NCI-H748 treated with DMSO at 0.1 percent for 48 hours (cell line): ENCODE measurements around the gene ADAMTS2.
"Not testable (repeated sequence)": the region's sequence is repeated elsewhere in the genome, so short reads cannot be mapped to it uniquely, and the experiment has no call there.

Experiments
- DNase-seq: peaks from one replicate; lab custom pipeline; 2025; lab: John Stamatoyannopoulos, UW

ADAMTS2 gene

GRCh38 chr5:179217356-179217755 is 127.9 kb downstream of the ADAMTS2 start:
- no peak for DNase-seq

GRCh38 chr5:179216381-179216780 is 128.9 kb downstream of the ADAMTS2 start:
- not testable (repeated sequence) for DNase-seq

- DNase-seq = no peak
These were observed 129.7 kb downstream of the ADAMTS2 start for GRCh38 chr5:179215576-179215975.

DNA sequence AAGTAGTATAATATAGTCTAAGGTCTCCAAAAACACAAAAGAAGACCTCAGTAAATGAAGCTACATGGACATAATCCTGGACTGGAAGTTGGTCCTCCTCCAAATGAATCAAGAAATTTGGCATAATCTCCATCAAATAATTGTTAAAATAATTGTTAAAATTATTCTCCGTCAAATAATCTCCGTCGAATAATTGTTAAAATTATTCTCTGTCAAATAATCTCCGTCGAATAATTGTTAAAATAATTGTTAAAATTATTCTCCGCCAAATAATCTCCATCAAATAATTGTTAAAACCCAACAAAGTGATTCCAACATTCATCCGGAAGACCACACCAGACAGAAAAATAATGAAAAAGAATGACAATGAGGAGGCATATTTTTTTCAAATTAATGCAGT is 130.6 kb downstream of the ADAMTS2 start:
- no peak for DNase-seq

DNA sequence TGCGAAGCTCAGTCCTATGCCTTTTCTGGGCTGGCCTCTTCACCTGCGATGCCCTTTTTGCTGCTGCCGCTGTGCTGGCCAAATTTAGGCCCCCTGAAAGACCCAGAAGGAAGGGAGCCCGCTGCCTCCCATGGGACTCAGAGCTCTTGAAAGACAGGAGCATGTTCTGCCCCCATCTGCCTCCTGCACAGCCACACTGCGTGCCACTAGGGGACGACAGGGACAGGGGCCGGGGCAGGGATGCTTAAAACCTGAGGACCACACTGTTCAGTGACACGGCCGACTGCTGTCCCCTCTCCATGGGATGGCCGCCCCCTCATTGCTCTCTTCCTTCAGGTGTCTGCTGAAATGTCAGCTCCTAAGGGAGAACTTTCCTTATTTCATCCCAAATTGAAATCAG is 132.4 kb downstream of the ADAMTS2 start:
- no peak for DNase-seq

DNA sequence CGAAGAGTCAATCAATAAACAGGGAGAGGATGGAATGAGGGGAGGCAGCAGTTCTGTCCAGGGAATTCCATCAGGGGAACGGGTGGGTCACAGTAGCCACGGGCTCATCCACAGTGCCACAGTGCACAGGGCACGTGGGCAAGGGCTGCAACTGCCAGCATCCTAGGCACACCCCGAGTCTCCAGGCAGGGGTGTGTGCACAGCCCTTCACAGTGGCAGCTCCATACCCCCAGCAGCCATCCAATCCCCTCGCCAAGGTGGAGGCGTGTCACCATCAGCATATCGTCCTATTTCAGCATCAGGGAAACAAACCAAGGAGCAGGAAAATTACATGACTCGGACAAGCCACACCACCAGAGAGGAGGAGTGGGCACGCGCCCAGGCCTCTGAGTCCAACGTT is 133.6 kb downstream of the ADAMTS2 start:
- DNase-seq = no peak

- DNase-seq = no peak
These were observed 134.2 kb downstream of the ADAMTS2 start for GRCh38 chr5:179211068-179211467.

- DNase-seq = no peak
These were observed 134.8 kb downstream of the ADAMTS2 start for GRCh38 chr5:179210478-179210877.

DNA sequence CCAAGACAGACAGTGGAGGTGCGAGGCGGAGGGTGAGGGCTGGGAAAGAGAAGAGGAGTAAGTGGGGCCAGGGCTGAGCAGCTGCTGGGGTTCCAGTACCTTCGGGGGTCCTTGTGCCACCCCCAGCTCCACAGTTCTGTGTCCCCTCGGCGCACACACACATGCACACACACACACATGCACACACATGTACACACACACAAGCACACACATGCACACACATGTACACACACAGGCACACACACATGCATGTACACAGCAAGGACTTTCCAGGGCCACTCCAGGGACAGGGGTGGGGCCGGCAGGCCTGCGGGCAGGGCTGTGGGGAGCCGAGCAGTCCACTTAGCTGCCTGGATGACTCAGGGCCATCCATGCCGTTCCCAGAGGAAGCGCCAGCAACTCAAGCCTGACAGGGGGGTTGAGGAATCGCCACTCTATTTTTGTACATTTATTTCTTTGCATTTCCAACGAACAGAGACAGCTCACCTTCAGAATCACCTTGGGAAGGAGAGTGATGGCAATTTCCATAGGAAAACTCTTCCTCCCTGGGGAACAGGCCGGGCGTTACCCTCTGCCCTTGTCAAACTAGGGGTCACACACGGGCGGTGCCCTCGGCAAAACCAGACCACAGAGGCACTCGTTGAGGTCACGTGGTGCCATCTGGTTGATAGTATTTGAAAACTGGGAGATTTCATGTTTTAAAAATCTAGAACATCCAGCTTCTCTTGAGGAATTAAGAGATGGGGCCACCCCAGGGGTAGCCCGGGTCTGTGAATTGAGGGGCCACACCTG is 135.7 kb downstream of the ADAMTS2 start:
- DNase-seq = no peak

GRCh38 chr5:179208706-179209358 is 136.4 kb downstream of the ADAMTS2 start:
- DNase-seq = no peak

DNA sequence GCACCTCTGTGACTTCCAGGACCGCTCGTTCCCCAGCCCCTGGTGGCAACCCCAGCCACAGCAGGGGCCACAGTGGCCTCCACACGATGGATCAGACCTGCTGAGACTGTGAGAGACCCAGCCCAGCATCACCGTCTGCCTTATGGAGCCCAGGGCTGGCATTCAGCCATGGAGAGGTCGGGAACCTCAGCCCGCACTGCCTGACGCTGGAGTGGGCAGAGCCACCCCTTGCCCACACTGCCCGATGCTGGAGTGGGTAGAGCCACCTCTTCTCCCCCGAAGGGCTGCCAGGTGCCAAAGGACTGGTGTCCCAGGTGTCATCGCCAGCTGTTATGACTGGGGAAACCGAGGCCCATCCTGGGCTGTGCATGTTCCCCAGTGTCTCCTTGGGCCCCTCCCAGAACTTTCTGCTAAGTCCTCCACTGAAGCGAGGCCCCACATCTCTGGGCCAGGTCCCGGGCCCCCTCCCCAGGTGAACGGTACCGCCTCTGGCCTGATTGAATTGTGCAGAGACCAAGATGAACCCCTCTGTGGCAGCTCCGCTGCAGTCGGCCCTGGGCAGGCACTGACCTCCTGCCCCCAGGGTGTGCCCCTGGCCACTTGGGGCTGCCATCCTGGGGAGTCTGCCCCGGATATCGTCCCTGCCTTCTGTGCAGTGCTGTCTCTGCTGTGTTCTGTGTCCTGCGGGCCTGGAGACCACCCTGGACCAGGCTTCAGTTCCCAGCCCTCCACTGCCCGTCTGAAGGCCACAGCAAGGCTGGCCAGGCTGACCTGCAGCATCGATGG is 137.1 kb downstream of the ADAMTS2 start:
- no peak for DNase-seq

DNA sequence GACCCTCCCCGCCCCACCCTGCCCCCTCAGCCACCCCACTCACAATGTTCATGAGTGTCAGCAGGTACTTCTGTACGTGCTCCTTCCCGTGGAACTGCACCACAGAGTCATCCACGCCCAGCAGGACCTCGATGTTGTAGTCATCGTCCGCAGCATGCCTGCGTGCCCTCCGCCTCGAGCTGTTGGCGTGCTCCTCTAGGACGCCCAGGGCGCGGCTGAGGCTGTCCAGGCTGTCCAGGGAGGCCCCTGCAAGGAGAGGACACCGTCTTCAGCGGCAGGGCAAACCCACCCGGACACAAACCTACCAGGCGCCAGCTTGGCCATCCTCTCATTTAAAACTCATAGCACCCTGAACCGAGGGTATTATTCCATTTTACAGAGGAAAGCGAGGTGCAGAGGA is 137.8 kb downstream of the ADAMTS2 start:
- no peak for DNase-seq

DNA sequence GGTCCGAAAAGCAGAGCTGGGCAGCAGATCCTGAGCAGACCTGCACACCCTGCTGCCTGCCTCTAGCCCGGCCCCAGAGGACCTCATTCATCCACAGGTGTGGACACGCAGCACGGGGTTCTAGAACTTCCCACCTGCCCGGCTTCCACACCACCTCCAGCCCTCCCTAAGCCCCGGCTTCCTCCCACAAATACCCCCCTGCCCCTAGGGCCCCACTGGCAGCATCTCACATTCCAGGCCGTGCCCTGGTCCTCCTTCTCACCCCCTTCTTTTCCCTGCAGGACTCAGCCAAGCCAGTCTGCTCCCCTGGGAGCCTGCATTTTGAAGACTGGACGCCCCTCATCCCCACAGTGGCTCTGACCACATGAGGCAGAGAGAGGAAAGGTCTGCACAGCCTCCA is 138.9 kb downstream of the ADAMTS2 start:
- DNase-seq = no peak

DNA sequence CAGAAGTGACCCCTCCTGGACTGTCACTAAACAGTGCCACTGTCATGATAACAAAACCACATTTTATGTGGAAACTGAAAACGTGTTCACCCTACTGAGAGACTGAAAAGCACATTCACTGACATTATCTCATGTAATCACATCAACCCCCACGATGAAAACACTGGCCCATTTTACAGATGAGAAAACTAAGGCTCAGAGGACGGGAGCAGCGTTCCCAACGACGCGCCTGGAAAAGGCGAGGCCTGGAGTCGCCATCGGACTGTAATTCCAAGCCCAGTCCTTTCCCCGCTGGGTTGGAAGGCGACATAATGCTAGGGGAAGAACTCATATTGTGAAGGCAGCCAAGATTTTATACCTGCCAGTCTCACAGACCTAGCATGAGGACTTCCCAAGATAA is 140.0 kb downstream of the ADAMTS2 start:
- no peak for DNase-seq

- DNase-seq = no peak
These were observed 140.7 kb downstream of the ADAMTS2 start for GRCh38 chr5:179204572-179204971.

- DNase-seq = no peak
These were observed 142.0 kb downstream of the ADAMTS2 start for GRCh38 chr5:179203248-179203647.

DNA sequence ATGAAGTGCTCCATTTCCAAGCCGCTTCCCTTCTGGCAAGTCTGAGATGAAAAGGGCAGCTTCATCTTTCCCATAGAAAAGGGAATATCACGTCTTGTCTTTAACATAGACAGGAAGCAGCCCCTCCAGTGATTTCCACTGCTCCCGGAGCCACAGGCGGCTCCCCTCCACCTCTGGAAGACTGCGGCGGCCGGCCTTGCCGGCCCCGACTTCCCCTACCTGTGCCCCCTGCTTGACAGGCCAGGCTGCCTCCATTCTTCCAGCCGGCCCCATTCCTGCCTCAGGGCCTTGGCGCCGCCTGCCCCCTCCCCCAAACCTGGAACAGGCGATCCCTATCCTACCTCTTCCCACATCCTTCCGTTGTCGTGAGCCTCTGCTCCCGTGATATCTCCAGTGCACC is 143.3 kb downstream of the ADAMTS2 start:
- DNase-seq = no peak

DNA sequence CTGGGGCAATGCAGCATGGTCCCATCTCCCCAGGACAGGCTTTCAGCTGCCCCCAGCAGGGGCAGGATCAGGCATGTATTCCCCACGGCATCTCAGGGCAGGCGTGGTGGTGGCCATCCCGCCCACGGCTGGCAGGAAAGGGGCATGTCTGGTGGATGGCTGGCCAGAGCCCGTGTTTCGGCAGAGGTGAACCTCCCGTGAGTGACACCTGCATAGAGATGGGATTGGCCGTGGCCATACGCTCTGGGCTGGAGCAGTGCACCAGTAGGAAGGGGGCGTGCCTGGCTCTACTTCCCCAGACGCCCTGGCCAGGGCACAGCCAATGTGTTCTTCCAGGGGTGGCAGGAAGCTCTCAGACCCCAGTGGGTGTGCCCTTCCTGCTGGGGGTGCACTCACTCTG is 146.0 kb downstream of the ADAMTS2 start:
- DNase-seq = no peak

DNA sequence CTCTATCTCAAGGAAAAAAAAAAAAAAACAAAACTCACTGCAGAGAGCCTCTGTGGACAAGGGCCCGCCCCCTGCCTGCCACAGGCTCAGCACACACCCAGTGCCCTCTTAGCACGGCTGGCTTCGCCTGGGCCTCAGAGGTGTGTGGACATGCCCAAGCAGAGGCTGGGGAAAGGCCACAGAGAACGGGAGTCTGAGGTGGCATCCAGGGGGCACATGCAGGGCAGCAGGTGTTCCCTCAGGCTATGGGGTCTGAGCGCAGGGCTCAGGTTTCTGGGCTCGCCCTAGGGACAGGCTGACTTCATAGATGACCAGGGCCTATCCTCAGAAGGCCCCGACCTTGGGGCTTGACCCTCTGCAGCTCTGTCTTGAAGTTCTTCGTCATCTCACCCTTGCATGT is 146.4 kb downstream of the ADAMTS2 start:
- no peak for DNase-seq

- no peak for DNase-seq
These were observed 148.7 kb downstream of the ADAMTS2 start for GRCh38 chr5:179196405-179197079.

- no peak for DNase-seq
These were observed 149.5 kb downstream of the ADAMTS2 start for GRCh38 chr5:179195561-179196404.
